Vagina (tissue), 2 donors: ENCODE results near the gene DTX4.

ENCODE experiments used
- POLR2A ChIP-seq, 2 donors: fragments of 450-650 bp; IDR thresholded peaks; one replicate each; pipeline ENCODE4 v1.6.1; 2017; ENCODE audit warnings: antibody characterized with exemption in 2 of 2, mild to moderate bottlenecking in 2 of 2, moderate library complexity in 2 of 2
- POLR2AphosphoS5 ChIP-seq, 2 donors: sonication (generic); formaldehyde crosslinking; IDR thresholded peaks; one replicate each; pipeline ENCODE4 v1.9.0; 2017; ENCODE audit warnings: antibody characterized with exemption in 2 of 2, mild to moderate bottlenecking in 2 of 2, low read depth in 1 of 2; ENCODE audit not compliant: insufficient read depth in 1 of 2
- TF ChIP-seq, protein P1 (sequence below), 3 experiments: fragments of 450-650 bp in 2 of 3; fragments of 200-600 bp in 1 of 3; sonication (generic) in 1 of 3; IDR thresholded peaks; one replicate each; pipeline ENCODE4 v1.5.1; 2017 to 2019; ENCODE audit warnings: antibody characterized with exemption in 3 of 3, mild to moderate bottlenecking in 2 of 3, moderate library complexity in 2 of 3

DNA sequence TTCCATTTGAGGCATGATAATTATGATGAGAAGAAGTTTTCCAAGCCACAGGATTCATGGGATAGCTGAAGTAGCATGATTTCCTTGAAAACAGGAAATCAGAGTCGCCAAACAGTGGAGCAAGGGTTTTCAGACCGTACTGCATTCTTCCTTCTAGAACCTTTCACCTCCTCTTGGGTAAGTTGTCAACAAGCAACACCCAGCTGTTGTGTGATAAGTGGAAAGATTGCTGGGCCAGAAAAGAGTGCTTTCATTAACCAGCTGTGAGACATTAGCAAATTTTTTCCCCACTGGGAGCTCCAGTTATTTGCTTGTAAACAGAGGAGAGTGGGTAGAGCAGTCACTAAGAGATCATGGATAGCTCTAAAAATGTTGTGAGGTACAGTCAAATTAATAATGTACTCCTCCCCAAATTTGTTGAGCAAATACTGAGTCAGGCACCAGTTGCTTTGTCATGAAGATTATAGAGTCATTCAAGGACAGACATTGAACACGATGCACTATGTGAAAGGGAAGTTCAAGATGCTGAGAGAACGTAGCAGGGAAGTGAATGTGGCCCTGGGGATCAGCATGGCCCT, 52.5 kb downstream of the DTX4 start:
- TF ChIP-seq, protein P1, sequence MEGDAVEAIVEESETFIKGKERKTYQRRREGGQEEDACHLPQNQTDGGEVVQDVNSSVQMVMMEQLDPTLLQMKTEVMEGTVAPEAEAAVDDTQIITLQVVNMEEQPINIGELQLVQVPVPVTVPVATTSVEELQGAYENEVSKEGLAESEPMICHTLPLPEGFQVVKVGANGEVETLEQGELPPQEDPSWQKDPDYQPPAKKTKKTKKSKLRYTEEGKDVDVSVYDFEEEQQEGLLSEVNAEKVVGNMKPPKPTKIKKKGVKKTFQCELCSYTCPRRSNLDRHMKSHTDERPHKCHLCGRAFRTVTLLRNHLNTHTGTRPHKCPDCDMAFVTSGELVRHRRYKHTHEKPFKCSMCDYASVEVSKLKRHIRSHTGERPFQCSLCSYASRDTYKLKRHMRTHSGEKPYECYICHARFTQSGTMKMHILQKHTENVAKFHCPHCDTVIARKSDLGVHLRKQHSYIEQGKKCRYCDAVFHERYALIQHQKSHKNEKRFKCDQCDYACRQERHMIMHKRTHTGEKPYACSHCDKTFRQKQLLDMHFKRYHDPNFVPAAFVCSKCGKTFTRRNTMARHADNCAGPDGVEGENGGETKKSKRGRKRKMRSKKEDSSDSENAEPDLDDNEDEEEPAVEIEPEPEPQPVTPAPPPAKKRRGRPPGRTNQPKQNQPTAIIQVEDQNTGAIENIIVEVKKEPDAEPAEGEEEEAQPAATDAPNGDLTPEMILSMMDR (IDR thresholded peaks at IDR 0.05), result no peak
- no peak for TF ChIP-seq POLR2A (IDR thresholded peaks at IDR 0.05)
- no peak for TF ChIP-seq POLR2AphosphoS5 (IDR thresholded peaks at IDR 0.05; ENCODE audit: insufficient read depth in 1 of 2, low read depth in 1 of 2)
